Measurements from ENCODE around the gene ARFIP1. TPM values are rescaled to one million over a fixed set of nuclear protein-coding genes. Genes with fewer than 3 reads are reported as not detected.

The ARFIP1 gene
- total RNA-seq (2022; extraction: Qiagen RNA extraction): 12.1 to 19.1 TPM (median 15.3 TPM) in 5 replicates

GRCh38 chr4:152779513-152780266 is at the start of gene ARFIP1, which contains the start of gene TIGD4:
TSS of gene ARFIP1 (plus strand) at chr4:152779954. CDS start at chr4:152829634, 49,680 bp downstream.
TSS of gene TIGD4 (minus strand) at chr4:152779730. CDS start at chr4:152771004, 8,726 bp downstream.

DNA sequence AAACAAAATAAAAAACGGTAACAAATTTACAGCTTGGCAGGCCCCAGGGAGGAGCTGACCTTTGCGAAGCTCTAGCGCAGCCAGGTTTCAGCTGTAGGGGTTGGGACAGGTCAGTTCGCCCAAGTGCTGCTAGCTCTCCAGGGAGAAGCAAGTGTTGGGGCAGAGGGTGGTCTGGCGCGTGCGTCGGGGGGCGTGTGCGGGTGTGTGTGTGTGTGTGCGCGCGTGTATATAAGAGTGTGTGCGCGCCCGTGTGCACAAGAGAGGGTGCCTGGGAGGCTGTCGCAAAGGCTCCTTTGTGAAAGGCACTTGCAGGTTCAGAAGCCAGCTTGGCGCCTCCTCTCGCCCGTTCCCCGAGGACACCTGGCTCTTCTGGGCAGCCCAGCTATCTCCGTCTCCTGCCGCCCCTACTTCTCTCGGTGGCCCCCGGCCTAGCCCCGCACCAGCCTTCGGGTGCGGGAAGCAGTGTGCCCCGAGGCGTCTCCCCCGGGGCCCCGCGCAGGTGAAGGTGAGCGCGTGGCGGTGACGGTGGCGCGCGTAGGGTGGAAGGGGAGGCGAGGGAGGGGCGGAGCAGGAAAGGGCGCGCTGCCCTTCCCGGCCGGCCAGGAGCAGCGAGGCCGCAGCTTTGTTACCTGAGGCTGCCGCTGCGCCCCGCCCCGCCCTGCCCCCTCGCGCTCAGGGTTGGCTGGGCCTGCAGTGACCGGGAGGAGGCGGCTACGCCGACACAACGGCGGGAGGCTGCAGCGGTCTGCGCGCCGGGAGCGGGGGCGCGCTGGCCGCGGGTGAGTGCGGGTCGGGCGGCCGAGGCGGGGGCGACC is 156.1 kb downstream of the ARFIP1 start, which contains the start of gene FHDC1:
TSS of gene FHDC1 (plus strand) at position 693 of the 815 bp plus-strand sequence. CDS start 6,735 bp downstream, outside the sequence.

Other genes with a start within 250 kb of the ARFIP1 start
- 4.6 to 9.5 TPM (median 5.8 TPM) in 5 replicates for gene FBXW7, start 243.9 kb upstream of the ARFIP1 start, total RNA-seq (2022; extraction: Qiagen RNA extraction)
- 0.02 to 0.29 TPM (median 0.14 TPM) in 5 replicates for gene TMEM154, start 100.0 kb upstream of the ARFIP1 start, total RNA-seq (2022; extraction: Qiagen RNA extraction)
- 0.11 to 0.33 TPM (median 0.20 TPM) in 5 replicates for gene TIGD4, start 224 bp upstream of the ARFIP1 start, total RNA-seq (2022; extraction: Qiagen RNA extraction)
- gene FHDC1, start 156.4 kb downstream of the ARFIP1 start, total RNA-seq (2022; extraction: Qiagen RNA extraction): 0.68 to 0.87 TPM (median 0.78 TPM) in 5 replicates